ENCODE data around the gene HOXD1. TPM values are rescaled to one million over a fixed set of nuclear protein-coding genes. Genes with fewer than 3 reads are reported as not detected.

HOXD1 gene
- total and polyA plus RNA-seq, 2 donors (not counting 1 experiment from before 2014, with no cell fraction given): not detected

DNA sequence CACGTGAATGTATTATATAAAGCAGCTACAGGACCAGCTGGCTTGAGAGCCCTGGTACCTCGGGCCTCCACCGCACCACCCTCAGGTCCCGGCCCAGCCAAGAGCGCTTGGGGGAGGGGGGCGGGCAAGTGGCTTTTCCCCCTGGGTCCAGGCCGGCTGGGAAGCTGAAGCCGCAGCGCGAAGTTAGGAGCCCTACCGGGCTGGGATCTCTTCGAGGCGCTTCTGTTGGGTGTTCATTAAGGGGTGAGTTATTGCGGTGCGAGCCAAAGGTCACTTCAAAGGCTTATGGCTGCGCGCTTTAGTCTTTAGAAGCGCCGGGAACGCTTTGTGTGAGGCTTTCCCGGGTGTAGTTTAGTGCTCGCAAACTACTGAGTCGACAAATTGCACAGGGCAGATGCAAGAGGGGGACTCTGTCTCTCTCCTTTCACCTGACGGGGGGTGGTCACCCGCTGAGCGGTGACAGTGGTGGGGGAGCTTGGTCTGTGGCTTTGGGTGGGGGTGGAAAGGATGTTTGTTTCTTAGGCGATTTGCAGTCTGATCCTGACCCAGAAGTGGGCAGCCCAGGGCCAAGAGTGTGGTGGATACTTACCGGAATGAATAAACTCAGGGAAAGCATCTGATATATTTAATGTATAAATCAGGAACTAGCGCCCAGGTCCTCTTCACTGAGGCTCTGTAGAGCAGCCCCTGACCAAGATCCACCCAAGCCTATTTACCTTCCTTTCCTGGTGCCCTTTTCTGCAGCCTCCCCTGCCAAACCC is 25.4 kb upstream of the HOXD1 start:
- H3K27ac ChIP-seq (ENCODE audit: insufficient read depth, low read length): no peak overlapping the region
- H4K20me1 ChIP-seq (ENCODE audit: control insufficient read depth, extremely low read depth, insufficient read depth, low read length): no peaks in the 10 kb centered on the region
- no peaks in the 10 kb centered on the region for H3K4me1 ChIP-seq (ENCODE audit: control insufficient read depth, extremely low read depth, insufficient read depth, low read length)
- TF ChIP-seq EZH2 (IDR thresholded peaks at IDR 0.05; ENCODE audit: low read length, missing control alignments) (no peak), CTCF (conservative IDR thresholded peaks at IDR 0.05 in 1 of 2, IDR thresholded peaks at IDR 0.05 in 1 of 2; ENCODE audit: low read depth in 1 of 2, low read length in 2 of 2) (no peak)
- no peaks in the 10 kb centered on the region for H3K36me3 ChIP-seq (ENCODE audit: control insufficient read depth, insufficient read depth, low read length)
- H3K79me2 ChIP-seq (ENCODE audit: control insufficient read depth, insufficient read depth, low read length): no peaks in the 10 kb centered on the region
- H2AFZ ChIP-seq (ENCODE audit: low read length): no peak overlapping the region
- H3K27me3 ChIP-seq (ENCODE audit: control insufficient read depth, insufficient read depth, low read length): peaks cover 75% of the 10 kb centered on the region
- no peak overlapping the region for H3K4me3 ChIP-seq (replicated peaks in 1 of 4; ENCODE audit: control extremely low read depth in 1 of 4, insufficient read depth in 1 of 4, low read depth in 3 of 4, low read length in 4 of 4)
- no peaks in the 10 kb centered on the region for H3K9me3 ChIP-seq (ENCODE audit: control insufficient read depth, insufficient read depth, low read depth, low read length)
- no peak overlapping the region for H3K4me2 ChIP-seq (ENCODE audit: extremely low read depth, insufficient read depth, low read length)
- DNase-seq (ENCODE audit: low read depth in 2 of 2): peak in 1 of 2 donors; percentile 70
- H3K9ac ChIP-seq (ENCODE audit: insufficient read depth, low read length): no peak overlapping the region

DNA sequence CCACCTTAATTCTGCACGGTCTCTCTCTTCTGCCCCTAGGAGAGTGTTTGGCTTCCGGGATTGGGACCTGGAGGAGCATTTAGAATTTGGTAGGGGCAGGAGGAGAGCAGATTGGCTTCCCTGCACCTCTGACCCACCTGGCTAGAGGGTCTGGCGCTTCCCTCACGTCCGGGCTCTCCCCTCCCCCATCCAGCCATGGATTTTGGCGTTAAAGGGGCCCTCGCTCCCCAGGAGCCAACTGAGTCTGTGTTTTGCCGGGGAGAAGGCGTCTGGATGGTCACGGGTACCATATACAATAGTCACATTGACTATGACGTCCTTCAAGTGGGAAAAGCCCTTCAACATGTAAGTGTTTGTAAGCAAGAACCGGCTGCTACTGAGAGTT is 24.8 kb upstream of the HOXD1 start:
- no peak overlapping the region for H3K27ac ChIP-seq (ENCODE audit: insufficient read depth, low read length)
- TF ChIP-seq EZH2 (IDR thresholded peaks at IDR 0.05; ENCODE audit: low read length, missing control alignments) (no peak), CTCF (conservative IDR thresholded peaks at IDR 0.05 in 1 of 2, IDR thresholded peaks at IDR 0.05 in 1 of 2; ENCODE audit: low read depth in 1 of 2, low read length in 2 of 2) (no peak)
- no peaks in the 10 kb centered on the region for H3K9me3 ChIP-seq (ENCODE audit: control insufficient read depth, insufficient read depth, low read depth, low read length)
- H2AFZ ChIP-seq (ENCODE audit: low read length): no peak overlapping the region
- H3K79me2 ChIP-seq (ENCODE audit: control insufficient read depth, insufficient read depth, low read length): no peaks in the 10 kb centered on the region
- H3K36me3 ChIP-seq (ENCODE audit: control insufficient read depth, insufficient read depth, low read length): no peaks in the 10 kb centered on the region
- no peak for DNase-seq (ENCODE audit: low read depth in 2 of 2)
- H3K27me3 ChIP-seq (ENCODE audit: control insufficient read depth, insufficient read depth, low read length): peaks cover 70% of the 10 kb centered on the region
- H3K9ac ChIP-seq (ENCODE audit: insufficient read depth, low read length): no peak overlapping the region
- H3K4me2 ChIP-seq (ENCODE audit: extremely low read depth, insufficient read depth, low read length): no peak overlapping the region
- no peak overlapping the region for H3K4me3 ChIP-seq (replicated peaks in 1 of 4; ENCODE audit: control extremely low read depth in 1 of 4, insufficient read depth in 1 of 4, low read depth in 3 of 4, low read length in 4 of 4)
- H4K20me1 ChIP-seq (ENCODE audit: control insufficient read depth, extremely low read depth, insufficient read depth, low read length): no peaks in the 10 kb centered on the region
- H3K4me1 ChIP-seq (ENCODE audit: control insufficient read depth, extremely low read depth, insufficient read depth, low read length): no peaks in the 10 kb centered on the region

DNA sequence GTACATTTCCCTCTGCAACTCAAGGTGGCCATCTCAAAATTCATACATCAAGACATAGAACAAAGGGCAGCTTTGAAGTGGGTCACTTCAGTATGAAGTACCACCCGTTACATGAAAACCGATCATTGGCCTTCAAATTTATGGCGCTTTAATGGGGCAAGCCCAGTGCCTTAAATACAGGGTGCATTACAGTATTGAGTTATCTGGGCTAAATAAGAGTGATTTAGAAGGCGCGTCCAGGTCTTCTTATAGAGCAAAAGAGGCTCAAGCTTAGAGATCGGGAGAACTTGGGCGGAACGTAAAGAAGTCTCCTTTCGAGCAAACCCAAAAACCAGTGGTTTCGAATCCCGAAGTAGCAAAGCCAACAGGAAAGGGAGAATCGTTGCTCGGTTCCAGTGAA is 24.3 kb upstream of the HOXD1 start:
- Histone ChIP-seq H3K27me3 (ENCODE audit: control insufficient read depth, insufficient read depth, low read length) (peaks cover 67% of the 10 kb centered on the region), H3K36me3 (ENCODE audit: control insufficient read depth, insufficient read depth, low read length) (no peaks in the 10 kb centered on the region), H3K9ac (ENCODE audit: insufficient read depth, low read length) (no peak overlapping the region), H3K27ac (ENCODE audit: insufficient read depth, low read length) (no peak overlapping the region), H4K20me1 (ENCODE audit: control insufficient read depth, extremely low read depth, insufficient read depth, low read length) (no peaks in the 10 kb centered on the region), H3K4me2 (ENCODE audit: extremely low read depth, insufficient read depth, low read length) (no peak overlapping the region), H3K4me3 (replicated peaks in 1 of 4; ENCODE audit: control extremely low read depth in 1 of 4, insufficient read depth in 1 of 4, low read depth in 3 of 4, low read length in 4 of 4) (no peak overlapping the region), H3K9me3 (ENCODE audit: control insufficient read depth, insufficient read depth, low read depth, low read length) (no peaks in the 10 kb centered on the region), H2AFZ (ENCODE audit: low read length) (no peak overlapping the region), H3K4me1 (ENCODE audit: control insufficient read depth, extremely low read depth, insufficient read depth, low read length) (no peaks in the 10 kb centered on the region), H3K79me2 (ENCODE audit: control insufficient read depth, insufficient read depth, low read length) (no peaks in the 10 kb centered on the region)
- DNase-seq (ENCODE audit: low read depth in 2 of 2): no peak
- TF ChIP-seq EZH2 (IDR thresholded peaks at IDR 0.05; ENCODE audit: low read length, missing control alignments) (no peak), CTCF (conservative IDR thresholded peaks at IDR 0.05 in 1 of 2, IDR thresholded peaks at IDR 0.05 in 1 of 2; ENCODE audit: low read depth in 1 of 2, low read length in 2 of 2) (no peak)

Data from fibroblast of lung (primary cell).